ENCODE measurements around the gene TCTN2. TPM values are rescaled to one million over a fixed set of nuclear protein-coding genes. Genes with fewer than 3 reads are reported as not detected.

Gene TCTN2
- total and polyA plus RNA-seq, 2 of the 8 experiments (the other 6 are each of a cell fraction or from before 2014, with no cell fraction given): 7.5 to 8.4 TPM

DNA sequence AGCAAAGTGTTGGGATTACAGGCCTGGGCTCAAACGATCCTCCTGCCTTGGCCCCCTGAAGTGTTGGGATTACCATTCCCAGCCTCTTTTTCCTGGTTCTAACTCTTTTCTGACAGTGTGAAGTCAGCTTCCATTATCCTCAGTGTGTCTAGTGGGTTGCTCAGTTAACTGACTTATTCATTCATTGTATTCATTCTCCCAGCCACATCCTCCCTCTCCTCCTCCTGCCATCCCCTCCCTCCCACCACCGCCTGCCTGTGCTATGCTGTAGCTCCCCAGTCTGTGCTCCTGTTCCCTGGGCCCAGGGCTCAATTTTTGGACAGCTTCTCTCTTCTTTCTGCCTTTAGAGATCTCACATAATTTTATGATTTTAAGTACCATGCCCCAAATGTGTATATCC, 60.7 kb downstream of the TCTN2 start:
- Histone ChIP-seq H3K36me3 (ENCODE audit: control insufficient read depth in 2 of 4, insufficient read depth in 4 of 4, low read length in 3 of 4) (peaks cover 19 to 78% (median 58%) of the 10 kb centered on the region in 4 experiments), H2BK20ac (ENCODE audit: low read length) (no peak overlapping the region), H2AK5ac (ENCODE audit: low read depth, low read length) (no peak overlapping the region), H3K23ac (ENCODE audit: insufficient read length) (no peak overlapping the region), H3K27ac (ENCODE audit: low read depth, low read length) (no peak overlapping the region), H2BK12ac (ENCODE audit: low read depth, low read length) (no peak overlapping the region), H4K20me1 (replicated peaks in 1 of 2; ENCODE audit: control insufficient read depth in 1 of 2, insufficient read depth in 2 of 2, low read length in 2 of 2) (peaks cover 3 to 7% of the 10 kb centered on the region in 2 experiments), H3K9ac (replicated peaks in 1 of 4; ENCODE audit: extremely low read depth in 1 of 4, low read depth in 3 of 4, low read length in 3 of 4) (no peak overlapping the region), H3K23me2 (ENCODE audit: low read depth, low read length) (peaks cover 1% of the 10 kb centered on the region; the same call in 1 of the 2 replicates), H3K9me3 (ENCODE audit: insufficient read depth in 2 of 2, low read depth in 1 of 2, low read length in 1 of 2) (no peaks in the 10 kb centered on the region), H4K5ac (ENCODE audit: insufficient read length, low read depth, low read length) (no peak overlapping the region), H2BK15ac (ENCODE audit: low read length) (no peak overlapping the region), H3K4me2 (ENCODE audit: insufficient read depth in 1 of 2, low read depth in 2 of 2, low read length in 2 of 2) (no peak overlapping the region), H3K4me3 (ENCODE audit: extremely low read depth in 1 of 4, insufficient read depth in 2 of 4, low read depth in 3 of 4, low read length in 4 of 4) (no peak overlapping the region), H3K4me1 (replicated peaks in 1 of 4; ENCODE audit: control insufficient read depth in 3 of 4, insufficient read depth in 4 of 4, low read length in 3 of 4) (no peaks in the 10 kb centered on the region), H2AFZ (ENCODE audit: low read length) (no peak overlapping the region), H3K14ac (ENCODE audit: insufficient read length) (no peak overlapping the region), H3K27me3 (replicated peaks in 1 of 4; ENCODE audit: control insufficient read depth in 3 of 4, extremely low read depth in 1 of 4, insufficient read depth in 3 of 4, low read length in 3 of 4) (no peaks in the 10 kb centered on the region), H4K8ac (ENCODE audit: extremely low read depth, insufficient read depth, low read length) (no peak overlapping the region), H3K4ac (replicated peaks; ENCODE audit: insufficient read length, low read depth, low read length) (no peak overlapping the region), H3K79me2 (ENCODE audit: control insufficient read depth in 1 of 2, insufficient read depth in 2 of 2, low read length in 2 of 2) (no peaks in the 10 kb centered on the region), H3K18ac (ENCODE audit: extremely low read depth, low read length) (no peak overlapping the region), H3K79me1 (ENCODE audit: low read depth, low read length) (no peaks in the 10 kb centered on the region; the same call in 1 of the 2 replicates), H2BK5ac (ENCODE audit: low read depth, low read length) (no peak overlapping the region), H4K91ac (replicated peaks; ENCODE audit: insufficient read length, low read length) (no peak overlapping the region), H2BK120ac (replicated peaks; ENCODE audit: low read depth, low read length) (no peak overlapping the region), H3K56ac (replicated peaks; ENCODE audit: insufficient read length, low read depth, low read length) (no peak overlapping the region)
- POLR2A ChIA-PET (ENCODE audit: partially characterized antibody): no interaction called here
- DNase-seq (ENCODE audit: low read depth in 1 of 2, low spot score in 2 of 2) (no peak), FAIRE-seq (no peak)
- 95% methylated on average over 2 of the region's 2 CpGs; no CpG with 5 or more reads in 1 of the 2 experiments for WGBS, 2 experiments (ENCODE audit: extremely low coverage in 1 of 2, insufficient coverage in 1 of 2, insufficient read length in 1 of 2, insufficient replicate concordance in 2 of 2, low coverage in 1 of 2, low lambda C conversion rate in 2 of 2, missing lambda C conversion rate in 1 of 2)
- TF ChIP-seq RFX5 (IDR thresholded peaks at IDR 0.05; ENCODE audit: borderline replicate concordance, low read depth, low read length) (no peak), SUZ12 (IDR thresholded peaks at IDR 0.05; ENCODE audit: low read length) (no peak), HDAC2 (IDR thresholded peaks at IDR 0.05; ENCODE audit: borderline replicate concordance in 1 of 2, low read depth in 2 of 2, low read length in 2 of 2) (no peak), CHD2 (IDR thresholded peaks at IDR 0.05; ENCODE audit: low read length) (no peak), CBX5 (IDR thresholded peaks at IDR 0.05; ENCODE audit: low read depth, low read length) (no peak)
- CTCF ChIA-PET (ENCODE audit: partially characterized antibody): interaction anchor here (0.7 kb wide), 1 partner anchor 18 kb away, joined by 3 read pairs; no protein-coding TSS in a partner anchor

Measured in H1 (cell line).